GM23338 (cell line): ENCODE data around the gene FER.

Experiments used
- CREB1 ChIP-seq: fragments of 250-450 bp; sonication (Bioruptor Pico); IDR thresholded peaks from 2 replicates; pipeline ENCODE4 v1.5.0; 2020; ENCODE audit warnings: low read depth, mild to moderate bottlenecking, moderate library complexity
- CTCF ChIP-seq, 2 experiments: fragments of 200-600 bp in 1 of 2; sonication (generic) in 1 of 2; conservative IDR thresholded peaks; 2 replicates each; pipeline versions ENCODE4 v1.5.1 to v1.6.1; 2016 to 2017; ENCODE audit warnings: antibody characterized with exemption in 2 of 2, low read depth in 2 of 2, mild to moderate bottlenecking in 2 of 2, moderate library complexity in 1 of 2
- EZH2 ChIP-seq: fragments of 200-600 bp; sonication (generic); IDR thresholded peaks from one replicate; pipeline ENCODE4 v1.8.0; 2017; ENCODE audit warnings: antibody characterized with exemption, mild to moderate bottlenecking, low read depth; ENCODE audit not compliant: unreplicated experiment
- EZH2phosphoT487 ChIP-seq: fragments of 200-600 bp; sonication (generic); IDR thresholded peaks from one replicate; pipeline ENCODE4 v1.8.1; 2018; ENCODE audit warnings: antibody characterized with exemption; ENCODE audit not compliant: unreplicated experiment
- JUNB ChIP-seq: IDR thresholded peaks from one replicate; pipeline ENCODE4 v1.6.1; 2016; ENCODE audit warnings: antibody characterized with exemption; ENCODE audit not compliant: unreplicated experiment
- POLR2AphosphoS5 ChIP-seq: IDR thresholded peaks from 2 replicates; pipeline ENCODE4 v1.6.1; 2016; ENCODE audit warnings: antibody characterized with exemption, low read depth
- ZNF114 ChIP-seq: fragments of 250-450 bp; sonication (Bioruptor Pico); IDR thresholded peaks from 2 replicates; pipeline ENCODE4 v1.5.0; 2020; ENCODE audit warnings: mild to moderate bottlenecking, moderate library complexity
- TF ChIP-seq, protein P1 (sequence below): IDR thresholded peaks from one replicate; pipeline ENCODE4 v1.6.1; 2018; ENCODE audit warnings: antibody characterized with exemption; ENCODE audit not compliant: unreplicated experiment

DNA sequence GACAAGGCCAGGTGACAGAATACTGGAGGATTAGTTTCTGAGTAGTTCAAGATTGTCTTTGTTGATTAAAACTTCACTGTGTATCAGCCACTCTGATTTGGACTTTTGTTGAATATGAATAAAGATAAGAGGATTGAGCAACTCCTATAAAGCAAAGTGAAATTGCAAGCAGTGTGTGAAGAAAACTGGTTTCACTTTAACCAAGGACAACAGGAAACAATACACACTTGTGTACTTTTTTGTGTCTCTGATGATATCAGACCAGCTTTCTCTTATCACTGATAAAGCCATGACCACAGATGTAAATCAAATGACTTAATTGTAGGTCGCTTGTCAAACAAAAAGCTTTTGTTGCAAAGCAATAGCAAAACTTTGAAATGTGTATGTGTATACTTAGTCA lies 268.6 kb downstream of the FER start:
- TF ChIP-seq POLR2AphosphoS5 (no peak), EZH2 (no peak), CTCF (conservative IDR thresholded peaks at IDR 0.05; ENCODE audit: low read depth in 2 of 2) (no peak), JUNB (no peak), EZH2phosphoT487 (no peak), CREB1 (CRISPR knock-in tag) (no peak), ZNF114 (CRISPR knock-in tag) (no peak)
- TF ChIP-seq, protein P1, sequence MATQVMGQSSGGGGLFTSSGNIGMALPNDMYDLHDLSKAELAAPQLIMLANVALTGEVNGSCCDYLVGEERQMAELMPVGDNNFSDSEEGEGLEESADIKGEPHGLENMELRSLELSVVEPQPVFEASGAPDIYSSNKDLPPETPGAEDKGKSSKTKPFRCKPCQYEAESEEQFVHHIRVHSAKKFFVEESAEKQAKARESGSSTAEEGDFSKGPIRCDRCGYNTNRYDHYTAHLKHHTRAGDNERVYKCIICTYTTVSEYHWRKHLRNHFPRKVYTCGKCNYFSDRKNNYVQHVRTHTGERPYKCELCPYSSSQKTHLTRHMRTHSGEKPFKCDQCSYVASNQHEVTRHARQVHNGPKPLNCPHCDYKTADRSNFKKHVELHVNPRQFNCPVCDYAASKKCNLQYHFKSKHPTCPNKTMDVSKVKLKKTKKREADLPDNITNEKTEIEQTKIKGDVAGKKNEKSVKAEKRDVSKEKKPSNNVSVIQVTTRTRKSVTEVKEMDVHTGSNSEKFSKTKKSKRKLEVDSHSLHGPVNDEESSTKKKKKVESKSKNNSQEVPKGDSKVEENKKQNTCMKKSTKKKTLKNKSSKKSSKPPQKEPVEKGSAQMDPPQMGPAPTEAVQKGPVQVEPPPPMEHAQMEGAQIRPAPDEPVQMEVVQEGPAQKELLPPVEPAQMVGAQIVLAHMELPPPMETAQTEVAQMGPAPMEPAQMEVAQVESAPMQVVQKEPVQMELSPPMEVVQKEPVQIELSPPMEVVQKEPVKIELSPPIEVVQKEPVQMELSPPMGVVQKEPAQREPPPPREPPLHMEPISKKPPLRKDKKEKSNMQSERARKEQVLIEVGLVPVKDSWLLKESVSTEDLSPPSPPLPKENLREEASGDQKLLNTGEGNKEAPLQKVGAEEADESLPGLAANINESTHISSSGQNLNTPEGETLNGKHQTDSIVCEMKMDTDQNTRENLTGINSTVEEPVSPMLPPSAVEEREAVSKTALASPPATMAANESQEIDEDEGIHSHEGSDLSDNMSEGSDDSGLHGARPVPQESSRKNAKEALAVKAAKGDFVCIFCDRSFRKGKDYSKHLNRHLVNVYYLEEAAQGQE: no peak
